GM21529 (cell line): Measurements from ENCODE around the gene MTG2.

Experiments
- ATAC-seq: cut with Tn5 transposase; IDR thresholded peaks from one replicate; pipeline ENCODE4 v1.9.1; 2021; ENCODE audit not compliant: unreplicated experiment

Gene MTG2

DNA sequence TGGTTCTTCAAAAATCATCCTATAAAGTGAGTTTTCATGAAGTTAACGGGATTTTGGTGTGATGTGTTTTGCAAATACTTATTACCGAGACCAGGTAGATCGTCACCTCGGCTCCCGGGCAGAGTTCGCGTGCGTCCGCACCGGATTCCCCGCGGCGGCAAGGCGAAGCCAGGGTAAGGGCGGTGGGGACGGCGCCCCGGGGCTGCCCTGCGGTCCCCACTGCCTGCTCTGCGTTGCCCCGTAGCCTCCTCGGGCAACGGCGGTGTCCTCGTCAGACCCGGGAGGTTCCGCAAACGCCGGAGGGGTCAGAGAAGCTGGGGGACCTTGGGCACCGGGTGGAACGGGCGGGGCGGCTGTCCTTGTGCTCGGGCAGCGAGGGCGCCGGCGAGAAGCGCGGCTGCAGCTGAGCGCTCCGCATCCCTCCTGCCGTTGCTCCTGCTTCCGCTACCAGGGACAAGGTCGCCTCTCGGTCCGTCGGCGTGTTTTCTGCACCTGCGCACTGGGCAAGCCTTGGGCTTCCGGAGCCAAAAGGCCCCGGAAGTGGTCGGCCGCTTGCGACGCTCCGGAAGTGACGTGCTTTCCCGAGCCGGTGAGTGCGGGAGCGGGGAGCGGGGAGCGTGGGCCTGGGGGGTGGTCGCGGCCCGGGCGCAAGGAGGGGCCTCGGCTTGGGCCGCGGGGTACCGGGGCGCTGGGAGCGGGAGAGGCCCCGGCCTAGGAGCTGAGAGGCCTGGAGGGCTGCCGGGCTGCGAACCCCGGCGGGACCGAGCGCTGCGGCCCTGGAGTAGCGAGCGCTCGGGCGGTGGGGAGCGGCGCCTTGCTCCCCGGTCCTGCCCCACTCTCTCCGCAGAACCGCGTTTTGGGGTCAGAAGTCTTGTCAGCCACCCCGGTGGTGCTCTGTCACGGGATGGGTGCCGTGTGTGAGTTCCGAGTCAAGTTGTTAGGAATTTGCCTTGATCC, at the start of gene MTG2:
MTG2 (plus strand) TSS at position 560 of the 957 bp plus-strand sequence. CDS start 10,393 bp downstream, outside the sequence.
- peak; percentile 94 for ATAC-seq

GRCh38 chr20:62133051-62133845, 49.6 kb upstream of the MTG2 start:
- no peak for ATAC-seq

- no peak for ATAC-seq
Observed at GRCh38 chr20:62133864-62134263, 49.0 kb upstream of the MTG2 start.

GRCh38 chr20:62134735-62135231, 48.0 kb upstream of the MTG2 start:
- no peak for ATAC-seq

DNA sequence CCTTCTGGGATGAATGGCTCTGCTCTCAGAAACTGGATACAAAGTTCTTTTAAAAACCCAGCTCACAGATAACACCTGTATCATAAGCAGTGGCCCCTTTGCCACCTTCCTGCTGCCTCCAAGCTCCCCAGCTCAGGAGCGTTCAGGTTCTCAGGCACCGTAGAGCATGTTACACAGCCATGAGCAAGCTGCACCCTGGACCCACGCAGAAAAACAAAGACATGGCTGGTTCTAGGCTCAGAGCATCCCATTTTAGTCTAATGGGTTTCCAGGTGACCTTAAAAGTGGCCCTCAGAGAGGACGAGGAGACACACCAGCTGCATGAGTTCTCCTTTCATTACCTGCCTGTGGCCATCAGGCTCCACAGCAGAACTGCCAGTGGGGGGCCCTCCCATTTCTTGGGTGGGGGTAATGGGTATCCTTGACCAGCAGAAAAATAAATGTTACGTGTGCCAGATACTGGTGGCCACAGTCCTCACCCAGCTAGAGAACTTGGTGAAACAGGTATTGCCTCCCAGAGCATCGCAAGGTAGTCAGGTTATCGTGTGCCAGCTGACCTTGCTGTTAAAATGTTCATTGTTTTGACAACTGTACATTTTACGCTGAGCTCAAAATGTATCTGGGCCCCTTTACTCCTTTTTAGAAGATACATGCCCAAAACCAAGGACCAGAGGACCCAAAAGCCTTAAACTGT, 47.1 kb upstream of the MTG2 start:
- ATAC-seq: no peak

DNA sequence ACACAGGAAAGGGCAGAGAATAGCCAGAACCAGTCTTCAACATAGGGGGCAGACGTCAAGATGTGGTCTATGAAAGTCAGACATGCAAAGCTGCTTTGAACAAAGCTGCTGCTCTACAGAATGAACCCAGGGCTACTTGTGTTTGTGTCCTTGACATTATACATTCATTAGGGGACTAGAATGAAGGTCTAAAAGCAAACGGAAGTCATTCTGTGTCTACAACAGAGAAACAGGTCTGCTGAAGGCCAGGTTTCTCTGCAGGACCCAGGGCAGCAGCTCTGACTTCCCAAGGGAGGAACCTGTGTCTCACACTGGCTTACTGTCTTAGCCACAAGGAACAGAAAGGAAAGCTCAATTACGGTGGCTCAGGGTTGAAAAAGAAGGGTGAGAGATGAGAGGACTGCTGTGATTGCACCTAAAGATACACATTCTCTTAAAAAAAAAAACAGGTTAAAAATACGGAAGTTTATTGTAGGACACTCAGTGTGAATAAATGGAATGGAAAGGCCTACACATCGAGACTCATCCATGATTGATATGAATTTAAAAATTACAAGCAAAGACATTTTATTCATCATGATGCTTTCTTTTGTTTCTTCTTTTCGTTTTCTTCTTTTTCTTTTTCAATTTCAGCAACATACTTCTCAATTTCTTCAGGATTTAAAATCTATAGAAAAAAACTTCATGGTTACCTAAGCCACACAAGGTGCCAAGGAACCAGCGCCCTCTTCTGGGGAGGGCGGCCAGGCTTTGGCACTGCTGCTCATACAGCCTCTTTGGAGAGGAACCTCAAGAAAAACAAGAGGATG, 46.3 kb upstream of the MTG2 start:
- no peak for ATAC-seq

DNA sequence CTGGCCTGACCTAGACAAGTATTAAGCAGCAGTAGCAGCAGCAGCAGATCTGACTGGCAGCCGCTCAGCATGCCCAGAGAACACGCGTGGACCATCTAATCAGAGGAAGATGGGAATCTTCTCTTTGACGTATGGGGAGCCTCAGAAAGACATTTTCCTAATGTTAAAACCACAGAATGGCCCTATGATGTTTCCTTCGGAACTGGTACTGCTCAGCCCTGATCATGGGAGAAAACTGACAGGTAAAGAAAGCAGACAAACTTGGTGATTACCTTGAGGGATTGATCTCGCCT, 45.8 kb upstream of the MTG2 start:
- ATAC-seq: no peak

DNA sequence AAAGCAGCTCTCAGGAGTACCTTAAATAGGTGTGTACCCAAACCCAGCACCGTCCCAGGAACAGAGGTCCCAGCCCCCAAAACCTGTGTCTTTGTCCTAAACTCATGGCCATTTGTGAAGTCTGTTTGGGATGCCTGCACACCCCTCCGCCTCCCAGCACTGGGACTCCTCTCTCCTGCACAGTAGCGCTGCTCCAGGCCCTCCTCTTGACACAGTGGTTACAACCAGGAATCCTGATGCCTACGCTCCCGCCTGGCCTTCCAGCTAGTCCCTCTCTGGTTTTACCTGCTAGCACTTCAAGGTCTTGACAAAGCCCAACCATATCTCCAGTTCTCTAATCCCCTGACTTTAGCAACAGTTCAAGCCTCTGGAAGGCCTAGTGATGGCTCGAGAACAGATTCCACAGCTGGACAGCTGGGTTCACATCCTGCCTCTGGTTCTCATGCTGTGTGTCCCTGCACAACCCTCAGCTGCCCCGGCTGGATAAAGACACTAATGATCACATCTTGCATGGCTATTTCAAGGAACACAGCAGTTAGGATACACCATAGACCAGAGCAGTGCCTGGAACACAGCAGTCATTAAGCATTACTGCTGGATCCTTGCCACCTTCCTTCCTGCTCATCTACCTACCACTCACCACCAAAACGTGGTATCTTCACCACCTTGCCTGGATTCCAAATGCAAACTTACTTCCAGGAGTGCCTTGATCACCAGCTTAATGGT, 45.2 kb upstream of the MTG2 start:
- ATAC-seq: no peak

GRCh38 chr20:62138204-62138543, 44.7 kb upstream of the MTG2 start:
- no peak for ATAC-seq

GRCh38 chr20:62138912-62139311, 43.9 kb upstream of the MTG2 start:
- ATAC-seq: no peak

DNA sequence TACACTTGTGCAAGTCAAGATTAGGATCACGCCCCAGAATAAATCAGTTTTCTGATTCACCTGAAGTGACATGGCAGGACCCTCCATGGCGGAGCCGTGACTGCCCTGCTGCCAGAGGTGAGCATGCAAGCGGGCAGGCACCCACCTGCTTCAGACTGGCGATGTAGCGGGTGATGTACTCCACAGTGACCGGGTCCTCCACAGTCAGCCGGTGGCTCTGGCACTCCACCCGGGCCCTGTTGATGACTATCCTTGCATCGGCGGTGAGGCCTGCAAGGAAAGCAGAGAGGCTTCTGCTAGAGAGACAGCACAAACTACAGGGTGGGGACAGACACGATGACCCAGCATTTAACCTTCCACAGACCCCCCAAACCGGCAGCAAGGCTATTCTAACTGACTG, 43.2 kb upstream of the MTG2 start:
- ATAC-seq: no peak

- no peak for ATAC-seq
Observed at GRCh38 chr20:62141043-62141396, 41.8 kb upstream of the MTG2 start.

GRCh38 chr20:62141397-62142251, 41.2 kb upstream of the MTG2 start:
- ATAC-seq: no peak

GRCh38 chr20:62142252-62143080, 40.4 kb upstream of the MTG2 start:
- peak; percentile 15 for ATAC-seq

DNA sequence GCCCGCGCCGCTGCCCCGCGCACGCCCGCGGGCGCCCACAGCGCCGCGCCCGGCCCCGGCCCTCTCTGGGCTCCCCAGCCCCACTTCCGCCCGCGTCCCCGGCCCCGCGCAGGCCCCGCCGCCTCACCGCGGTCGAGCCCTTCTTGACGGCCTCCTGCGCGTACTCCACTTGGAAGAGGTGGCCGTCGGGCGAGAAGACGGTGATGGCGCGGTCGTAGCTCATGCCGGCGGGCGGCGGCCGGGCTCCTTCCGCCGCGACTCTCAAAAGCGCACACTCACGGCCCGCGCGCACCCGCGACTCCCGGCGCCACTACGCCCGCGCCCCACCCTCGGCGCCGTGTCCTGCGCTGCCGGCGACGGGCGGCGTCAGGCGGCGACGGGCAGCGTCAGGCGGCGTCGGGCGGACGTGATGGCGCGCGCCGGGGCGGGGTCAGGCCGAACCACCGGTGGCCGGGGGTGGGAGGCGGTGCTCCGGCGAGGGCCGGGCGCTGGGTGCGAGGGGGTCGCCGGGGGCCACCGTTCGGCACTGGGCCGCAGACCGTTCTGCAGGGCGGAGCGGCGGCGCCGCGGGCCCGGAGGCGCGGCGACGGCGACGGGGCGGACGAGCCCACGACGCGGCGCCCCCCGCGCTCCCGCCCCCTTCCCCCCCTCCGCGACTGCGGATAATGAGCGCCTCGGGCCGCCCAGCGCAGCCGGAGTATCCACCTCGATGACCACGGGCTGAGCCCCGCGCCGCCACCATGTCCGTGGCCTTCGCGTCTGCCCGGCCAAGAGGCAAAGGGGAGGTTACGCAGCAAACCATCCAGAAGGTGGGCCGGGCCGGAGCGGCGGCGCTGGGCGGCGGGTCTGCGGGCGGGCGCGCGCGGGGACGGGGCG, 39.5 kb upstream of the MTG2 start, which contains the start of the genes PSMA7 and SS18L1:
PSMA7 (minus strand) TSS at position 314 of the 876 bp plus-strand sequence; CDS start at position 223, 91 bp downstream.
SS18L1 (plus strand) TSS at position 689 of the 876 bp plus-strand sequence; CDS start at position 741, 52 bp downstream.
- ATAC-seq: peak; percentile 76

DNA sequence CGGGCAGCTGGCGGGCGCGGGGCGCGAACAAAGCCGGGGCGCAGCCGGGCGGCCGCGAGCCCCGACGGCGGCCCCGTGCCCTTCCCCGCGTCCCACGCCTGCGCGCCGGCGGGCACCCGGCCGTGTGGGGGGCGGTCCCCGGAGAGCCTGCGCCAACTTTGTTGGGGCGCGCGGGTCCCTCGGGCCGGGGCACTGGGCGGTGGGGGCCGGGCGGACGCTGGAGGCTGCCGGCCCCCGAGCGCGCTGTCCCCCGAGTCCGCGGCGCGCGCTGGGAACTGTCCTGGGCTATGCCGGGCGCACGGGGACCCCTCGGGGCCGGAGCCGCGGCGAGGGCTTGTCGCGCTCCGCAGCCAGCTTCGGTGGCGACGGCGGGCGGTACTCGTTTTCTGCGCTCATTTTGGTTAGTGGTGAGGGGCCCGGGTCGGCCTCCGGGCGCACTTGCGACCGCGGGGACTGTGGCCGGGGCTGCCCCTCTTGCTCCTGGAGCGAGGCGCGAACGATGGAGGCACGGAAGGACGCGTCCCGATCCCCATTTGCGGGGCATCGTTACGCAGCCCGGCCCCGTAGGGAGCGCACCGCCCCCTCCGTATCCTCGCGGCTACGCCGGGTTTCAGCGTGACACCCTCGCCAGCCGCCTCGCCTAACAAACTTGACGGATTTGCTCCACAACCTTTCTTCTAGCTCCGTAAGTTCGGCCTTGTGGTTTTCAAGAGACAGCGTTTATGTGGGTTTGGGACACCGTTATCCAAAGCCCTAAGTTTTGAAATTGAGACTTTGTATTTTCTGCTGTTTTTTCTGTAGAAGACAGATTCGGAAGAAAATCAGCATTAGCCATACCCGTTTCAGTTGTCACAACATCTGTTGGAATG, 38.6 kb upstream of the MTG2 start:
- ATAC-seq: peak; percentile 27
